GM12873 (cell line): ENCODE measurements around the gene CCDC73.

Experiments used
- TF ChIP-seq, protein P1 (sequence below): IDR thresholded peaks from 2 replicates; pipeline ENCODE4 v1.5.1; 2012; ENCODE audit warnings: low read depth, mild to moderate bottlenecking, moderate library complexity, low read length, control low read depth; ENCODE audit not compliant: insufficient read depth; ENCODE audit errors: missing control alignments

The CCDC73 gene

DNA sequence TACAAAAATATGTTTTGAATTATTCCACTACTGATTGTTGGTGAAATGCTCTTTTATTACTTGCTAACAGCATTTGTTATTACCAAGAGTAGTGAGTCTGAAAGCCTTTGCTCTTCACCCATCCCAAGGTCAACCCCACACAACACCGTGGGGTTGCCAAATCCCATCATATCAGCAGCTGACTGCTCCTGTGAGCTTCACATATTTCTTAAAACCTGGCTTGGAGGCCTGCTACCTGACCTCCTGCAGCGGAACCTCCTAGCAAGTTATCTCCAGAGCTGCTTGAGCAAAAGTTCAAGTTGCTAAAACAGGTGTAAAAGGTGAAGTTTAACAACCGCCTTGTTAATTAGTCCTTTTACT lies 230.9 kb downstream of the CCDC73 start:
- TF ChIP-seq, protein P1, sequence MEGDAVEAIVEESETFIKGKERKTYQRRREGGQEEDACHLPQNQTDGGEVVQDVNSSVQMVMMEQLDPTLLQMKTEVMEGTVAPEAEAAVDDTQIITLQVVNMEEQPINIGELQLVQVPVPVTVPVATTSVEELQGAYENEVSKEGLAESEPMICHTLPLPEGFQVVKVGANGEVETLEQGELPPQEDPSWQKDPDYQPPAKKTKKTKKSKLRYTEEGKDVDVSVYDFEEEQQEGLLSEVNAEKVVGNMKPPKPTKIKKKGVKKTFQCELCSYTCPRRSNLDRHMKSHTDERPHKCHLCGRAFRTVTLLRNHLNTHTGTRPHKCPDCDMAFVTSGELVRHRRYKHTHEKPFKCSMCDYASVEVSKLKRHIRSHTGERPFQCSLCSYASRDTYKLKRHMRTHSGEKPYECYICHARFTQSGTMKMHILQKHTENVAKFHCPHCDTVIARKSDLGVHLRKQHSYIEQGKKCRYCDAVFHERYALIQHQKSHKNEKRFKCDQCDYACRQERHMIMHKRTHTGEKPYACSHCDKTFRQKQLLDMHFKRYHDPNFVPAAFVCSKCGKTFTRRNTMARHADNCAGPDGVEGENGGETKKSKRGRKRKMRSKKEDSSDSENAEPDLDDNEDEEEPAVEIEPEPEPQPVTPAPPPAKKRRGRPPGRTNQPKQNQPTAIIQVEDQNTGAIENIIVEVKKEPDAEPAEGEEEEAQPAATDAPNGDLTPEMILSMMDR, result no peak

DNA sequence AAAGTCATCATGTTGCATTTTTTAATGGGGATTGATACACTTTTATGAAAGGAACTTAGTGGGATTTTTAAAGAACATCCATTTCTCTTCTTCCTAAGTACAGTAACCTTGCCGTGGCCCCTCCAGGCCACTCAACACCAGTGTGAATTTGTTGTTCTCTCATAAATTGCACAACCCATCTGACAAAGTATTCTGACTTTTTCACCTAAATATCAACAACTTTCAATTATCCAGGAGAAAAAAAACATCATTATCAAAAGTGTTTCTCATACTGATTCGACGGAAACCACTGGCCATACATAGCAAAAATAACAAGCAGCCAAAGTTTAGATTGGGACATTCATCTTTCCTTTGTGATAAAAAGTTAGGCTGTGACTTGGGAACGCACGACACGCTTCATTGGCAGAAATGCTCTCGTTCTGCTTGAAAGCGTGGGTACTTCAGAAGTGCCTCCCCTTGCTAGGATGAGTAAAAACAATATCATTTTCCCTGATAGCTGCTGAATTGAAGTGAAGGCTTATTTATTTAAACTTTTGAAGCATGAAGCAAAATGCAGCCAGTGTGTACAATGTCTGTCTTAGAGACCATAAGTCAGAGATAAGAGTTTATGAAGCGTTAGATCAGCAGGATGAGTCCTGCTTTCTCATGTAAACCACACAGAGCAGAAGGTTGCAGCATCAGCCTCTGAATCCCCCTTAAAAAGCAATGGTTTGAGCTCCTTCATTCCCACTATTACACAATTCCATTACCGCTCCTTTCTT lies 231.4 kb downstream of the CCDC73 start:
- TF ChIP-seq, protein P1, result no peak

DNA sequence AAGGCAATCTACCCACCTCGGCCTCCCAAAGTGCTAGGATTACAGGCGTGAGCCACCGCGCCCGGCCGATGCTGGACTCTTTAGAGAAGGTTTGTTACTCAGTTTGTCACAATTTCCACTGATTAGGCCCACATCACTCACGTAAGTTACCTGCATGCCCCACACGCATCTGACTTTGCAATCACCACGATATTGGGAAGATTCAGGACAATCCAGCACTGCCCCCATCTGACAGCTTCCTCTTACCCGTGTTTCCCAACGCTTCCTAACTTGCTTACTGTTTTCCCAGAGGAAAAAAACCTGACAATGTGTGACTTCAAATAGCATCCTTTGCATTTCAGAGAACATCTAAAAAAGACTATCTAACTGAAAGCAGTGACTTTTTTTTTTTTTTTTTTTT lies 232.6 kb downstream of the CCDC73 start:
- TF ChIP-seq, protein P1, result no peak

DNA sequence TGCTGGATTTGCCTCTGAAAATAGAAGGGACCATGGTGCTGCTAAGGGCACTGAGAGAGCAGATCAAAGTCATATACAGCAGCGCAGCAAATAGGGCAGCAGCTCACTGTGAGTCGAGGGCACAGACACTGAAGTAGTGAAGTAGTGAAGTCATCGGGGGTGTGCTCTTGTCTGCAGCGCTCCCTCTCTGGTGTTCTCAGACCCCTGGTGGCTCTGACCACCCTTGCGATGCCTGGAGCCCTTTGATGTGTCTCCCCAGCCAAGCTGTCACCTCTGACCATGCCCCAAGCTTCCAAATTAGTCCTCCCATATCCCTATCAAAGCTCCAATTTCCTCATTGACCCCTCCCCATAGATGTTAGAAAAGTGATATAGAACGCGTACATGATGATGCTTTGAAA lies 238.6 kb downstream of the CCDC73 start:
- TF ChIP-seq, protein P1, result no peak

DNA sequence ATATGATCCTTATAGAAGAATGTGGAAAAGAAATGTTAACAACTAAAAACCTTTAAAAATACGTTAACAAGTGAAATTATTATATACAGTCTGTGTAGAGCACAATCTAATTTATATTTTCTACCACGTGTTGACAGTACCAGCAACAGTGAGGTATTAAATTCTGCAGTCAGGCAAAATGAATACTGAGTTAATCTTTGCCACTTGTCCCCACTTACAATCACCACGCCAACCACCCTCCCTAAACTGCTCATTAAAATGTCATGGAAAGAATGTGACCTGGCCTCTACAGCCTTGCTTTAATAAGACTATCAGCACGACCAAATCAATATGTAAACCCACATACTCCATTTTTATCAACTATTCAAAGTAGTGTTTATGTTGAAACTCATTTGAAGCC lies 239.4 kb downstream of the CCDC73 start:
- TF ChIP-seq, protein P1, result no peak
